AG20443 (cell line): Measurements from ENCODE around the gene REPS1.

Source experiments
- DNase-seq: peaks from one replicate; pipeline ENCODE4 v3.0.0; 2012; ENCODE audit warnings: low spot score, mixed read lengths

REPS1 gene

GRCh38 chr6:138926579-138926978 is 61.5 kb downstream of the REPS1 start:
- no peak for DNase-seq

- no peak for DNase-seq
Measured at GRCh38 chr6:138925806-138926205, 62.2 kb downstream of the REPS1 start.

DNA sequence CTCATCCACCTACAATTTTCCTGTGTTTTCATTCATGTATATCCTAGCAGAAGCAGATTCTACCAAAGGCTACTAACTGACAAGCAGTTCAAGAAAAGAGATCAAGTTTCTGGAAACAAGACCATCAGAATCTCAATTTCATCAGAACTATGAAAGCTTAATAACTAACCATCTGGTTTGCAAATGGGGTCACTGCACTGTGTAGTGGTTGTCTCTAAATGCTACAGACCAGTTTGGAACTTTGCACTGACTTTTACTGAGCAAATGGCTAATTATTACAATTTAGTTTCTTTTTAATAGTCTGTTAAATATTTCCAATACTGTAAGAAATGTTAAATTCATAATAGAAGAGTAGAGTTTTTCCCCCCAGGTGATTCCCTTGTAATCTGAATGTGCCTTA is 64.5 kb downstream of the REPS1 start:
- no peak for DNase-seq

DNA sequence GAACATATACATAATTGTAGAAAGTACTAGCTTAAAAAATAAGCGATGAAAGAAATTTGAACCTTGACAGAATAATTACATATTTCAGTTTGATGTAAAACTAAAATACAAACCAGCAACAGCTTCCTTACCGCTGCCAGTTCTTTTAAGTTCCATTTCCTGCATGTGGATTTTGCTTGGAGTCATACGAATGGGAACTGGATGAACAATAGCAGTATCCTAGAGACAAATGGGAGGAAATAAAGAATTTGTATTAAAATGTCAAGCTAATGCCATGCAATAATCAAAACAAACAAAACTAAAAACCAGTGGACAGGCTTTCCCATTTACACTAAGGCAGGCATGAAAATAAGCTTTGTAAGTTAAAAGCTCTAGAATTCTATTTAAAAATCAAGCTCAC is 67.1 kb downstream of the REPS1 start:
- no peak for DNase-seq

- no peak for DNase-seq
Measured at GRCh38 chr6:138914701-138915100, 73.4 kb downstream of the REPS1 start.

DNA sequence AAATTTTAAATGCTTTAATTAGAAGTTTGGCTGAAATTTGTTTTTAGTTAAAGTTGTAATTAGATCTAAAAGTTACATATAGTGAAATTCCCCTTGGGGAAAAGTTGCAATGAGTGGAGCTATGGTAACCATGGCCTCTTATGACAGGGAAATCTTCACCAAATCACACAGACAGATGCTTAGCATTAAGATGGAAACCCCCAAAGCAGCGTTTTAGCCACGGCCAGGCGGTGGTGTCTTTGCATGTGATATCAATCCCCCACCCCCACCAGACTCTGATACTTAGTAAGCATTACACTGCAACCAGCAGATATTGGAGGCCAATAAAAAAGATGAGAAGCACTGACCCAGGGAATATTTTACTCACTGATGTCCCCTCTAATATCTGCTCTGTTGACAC is 75.7 kb downstream of the REPS1 start:
- no peak for DNase-seq

- DNase-seq, result no peak
Measured at GRCh38 chr6:138909975-138910374, 78.1 kb downstream of the REPS1 start.

DNA sequence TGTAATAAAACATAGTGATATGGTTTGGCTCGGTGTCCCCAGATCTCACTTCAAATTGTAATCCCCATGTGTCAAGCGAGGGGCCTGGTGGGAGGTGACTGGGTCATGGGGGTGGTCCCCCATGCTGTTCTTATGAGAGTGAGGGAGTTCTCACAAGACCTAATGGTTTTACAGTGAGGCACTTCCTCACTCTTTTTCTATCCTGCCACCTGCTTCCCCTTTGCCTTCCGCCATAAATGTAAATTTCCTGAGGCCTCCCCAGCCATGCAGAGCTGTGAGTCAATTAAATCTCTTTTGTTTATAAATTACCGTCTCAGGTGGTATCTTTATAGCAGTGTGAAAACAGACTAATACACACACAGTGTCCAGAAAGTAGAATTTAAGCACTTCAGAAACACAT is 78.5 kb downstream of the REPS1 start:
- DNase-seq, result no peak

DNA sequence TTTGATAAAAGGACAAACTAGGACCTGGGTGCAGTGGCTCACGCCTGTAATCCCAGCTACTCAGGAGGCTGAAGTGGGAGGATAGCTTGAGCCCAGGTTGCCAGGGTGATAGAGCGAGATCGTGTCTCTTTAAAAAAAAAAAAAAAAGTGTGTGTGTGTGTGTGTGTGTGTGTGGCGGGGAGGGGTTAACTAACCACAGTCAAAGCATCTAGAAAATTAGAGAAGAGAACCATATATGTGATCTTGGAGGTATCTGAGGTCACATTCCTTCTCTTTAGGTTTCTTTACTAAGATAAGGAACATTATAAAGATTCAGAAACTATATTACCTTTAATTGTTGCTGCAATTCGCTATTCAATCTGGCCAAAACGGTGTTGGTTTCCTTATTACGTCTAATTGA is 80.9 kb downstream of the REPS1 start:
- no peak for DNase-seq

GRCh38 chr6:138897031-138897430 is 91.0 kb downstream of the REPS1 start:
- DNase-seq, result no peak

DNA sequence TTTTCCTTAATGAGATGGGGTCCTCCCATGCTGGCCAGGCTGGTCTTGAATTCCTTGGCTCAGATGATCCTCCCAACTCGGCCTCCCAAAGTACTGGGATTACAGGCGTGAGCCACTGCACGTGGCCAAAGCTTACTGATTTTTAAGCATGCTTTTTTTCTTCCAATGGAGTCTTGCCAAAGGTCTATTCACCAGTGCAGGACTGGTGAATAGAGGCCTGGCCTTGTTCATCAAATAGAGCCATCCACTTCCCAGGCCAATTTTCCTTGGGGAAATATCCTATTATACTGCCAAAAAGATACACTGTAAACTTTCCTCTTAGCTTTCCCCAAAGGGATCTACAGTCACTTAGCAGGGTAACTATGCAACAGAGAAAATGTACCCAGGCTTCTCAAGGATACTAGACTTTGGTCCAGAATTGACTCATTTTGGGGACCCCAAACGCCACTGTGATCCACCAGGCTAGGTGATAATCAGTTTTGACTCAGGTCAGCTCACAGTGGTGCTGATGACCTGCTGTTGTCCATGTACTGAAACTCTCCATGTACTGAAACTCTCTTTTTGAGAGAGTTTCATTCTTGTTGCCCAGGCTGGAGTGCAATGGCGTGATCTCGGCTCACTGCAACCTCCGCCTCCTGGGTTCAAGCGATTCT is 91.8 kb downstream of the REPS1 start:
- DNase-seq, result no peak

- DNase-seq, result no peak
Measured at GRCh38 chr6:138891255-138891986, 96.6 kb downstream of the REPS1 start.

- no peak for DNase-seq
Measured at GRCh38 chr6:138885156-138885819, 102.8 kb downstream of the REPS1 start.

- DNase-seq, result no peak
Measured at GRCh38 chr6:138882369-138883017, 105.6 kb downstream of the REPS1 start.

DNA sequence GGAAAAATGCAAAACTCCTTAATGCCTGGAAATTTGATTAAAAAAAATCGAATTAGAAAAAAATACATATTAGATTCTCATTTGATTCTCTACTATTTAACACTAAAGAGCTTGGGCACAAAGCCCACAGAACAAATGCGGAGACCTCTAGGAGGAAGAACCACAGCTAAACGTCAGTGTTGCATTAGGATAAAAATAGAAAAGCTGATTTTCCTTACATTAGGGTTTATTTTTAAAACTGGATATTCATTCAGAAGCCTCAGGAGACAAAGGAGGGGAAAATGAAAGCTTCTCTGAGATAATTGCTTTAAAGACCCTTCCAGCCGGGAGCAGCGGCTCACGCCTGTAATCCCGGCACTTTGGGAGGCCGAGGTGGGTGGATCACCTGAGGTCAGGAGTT is 114.9 kb downstream of the REPS1 start:
- DNase-seq, result no peak

- DNase-seq, result peak; percentile 19
Measured at GRCh38 chr6:138869398-138869797, 118.7 kb downstream of the REPS1 start.

DNA sequence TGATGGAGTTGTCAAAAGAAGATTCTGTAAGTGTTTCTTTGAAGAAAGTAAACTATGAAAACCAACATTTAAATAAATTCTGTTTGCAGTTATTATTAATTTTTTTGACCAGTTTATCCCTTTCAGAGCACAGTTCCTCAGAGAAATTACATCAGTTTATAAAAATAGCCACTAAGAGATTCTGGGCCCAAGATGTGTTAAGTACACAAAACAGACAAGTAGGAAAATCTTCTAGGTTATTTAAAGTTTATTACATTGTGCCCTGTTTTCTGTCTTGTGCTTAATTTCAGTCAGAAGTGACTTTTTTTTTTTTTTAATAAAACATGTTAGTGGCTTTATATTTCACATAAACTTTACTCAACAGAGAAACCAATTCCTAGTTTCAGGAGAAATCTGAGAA is 119.9 kb downstream of the REPS1 start:
- DNase-seq, result no peak

DNA sequence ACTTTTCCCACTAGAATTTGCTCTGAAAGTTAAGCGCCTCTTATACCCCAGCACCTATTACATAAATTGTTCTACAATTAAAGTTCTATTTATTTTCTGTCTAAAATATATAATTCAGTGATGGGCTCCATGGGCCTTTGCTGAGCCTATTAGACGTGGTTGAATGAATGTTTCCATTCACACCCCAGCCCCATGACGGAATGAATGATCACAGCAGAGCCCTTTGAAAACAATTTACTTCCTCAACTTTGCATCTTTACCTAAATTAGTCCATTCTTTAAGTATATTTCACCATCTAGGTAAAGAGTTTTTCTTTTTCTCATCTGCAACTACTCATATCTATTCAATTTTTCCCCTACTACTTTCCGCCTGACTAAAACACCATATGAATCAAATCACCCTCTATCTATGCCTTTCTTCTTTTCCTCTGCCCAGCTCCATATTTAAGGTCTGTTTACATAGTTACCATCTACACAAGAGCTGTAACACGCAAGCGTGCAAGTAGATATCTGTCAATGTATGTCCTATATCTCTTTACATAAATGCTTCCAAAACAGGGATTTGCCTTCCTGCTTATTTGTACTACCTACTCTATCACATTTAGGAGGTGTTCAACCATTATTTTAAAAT is 122.5 kb downstream of the REPS1 start:
- no peak for DNase-seq

DNA sequence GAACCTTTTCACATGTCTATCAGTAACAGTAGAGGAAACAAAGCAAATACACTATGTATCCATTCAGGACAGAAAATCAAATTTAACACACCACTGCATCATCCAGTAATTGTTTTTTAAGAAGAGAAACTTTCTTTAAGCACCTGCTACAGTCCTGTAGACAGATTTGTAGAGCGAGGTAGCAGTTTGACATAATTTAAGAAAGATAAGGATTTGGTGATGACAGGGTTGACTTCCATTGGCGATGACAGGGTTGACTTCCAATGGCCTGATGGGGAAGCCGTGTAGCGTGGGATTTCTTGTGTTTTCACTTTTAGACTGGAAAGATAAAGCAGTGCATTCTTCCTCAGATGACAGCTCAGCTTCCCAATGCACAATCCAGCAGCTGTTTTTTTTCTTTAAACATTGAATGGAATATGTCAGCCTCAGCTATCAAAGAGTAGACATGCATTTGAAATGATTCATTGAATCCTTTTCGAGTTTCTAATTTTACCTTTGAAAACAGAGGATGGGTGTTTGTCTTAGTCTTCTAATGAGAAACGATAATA is 123.6 kb downstream of the REPS1 start:
- no peak for DNase-seq

- DNase-seq, result no peak
Measured at GRCh38 chr6:138863321-138863720, 124.7 kb downstream of the REPS1 start.

GRCh38 chr6:138862456-138862855 is 125.6 kb downstream of the REPS1 start:
- DNase-seq, result no peak

DNA sequence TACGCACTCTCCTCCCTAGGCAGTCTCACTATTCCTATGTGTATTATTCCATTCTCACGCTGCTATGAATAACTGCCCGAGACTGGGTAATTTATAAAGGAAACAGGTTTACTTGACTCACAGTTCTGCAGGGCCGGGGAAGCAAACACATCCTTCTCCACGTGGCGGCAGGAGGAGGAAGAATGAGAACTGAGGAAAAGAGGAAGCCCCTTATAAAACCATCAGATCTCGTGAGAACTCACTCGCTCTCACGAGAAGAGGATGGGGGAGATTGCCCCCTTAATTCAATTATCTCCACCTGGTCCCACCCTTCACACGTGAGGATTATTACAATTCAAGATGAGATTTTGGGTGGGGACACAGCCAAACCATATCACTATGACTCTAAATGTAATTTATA is 130.3 kb downstream of the REPS1 start:
- no peak for DNase-seq
